Gastrocnemius medialis (tissue), 4 donors: ENCODE data around the gene NCAPG2.

ENCODE experiments used
- CTCF ChIP-seq, 5 experiments: fragments of 450-650 bp in 3 of 5; fragments of 200-600 bp in 2 of 5; sonication (generic) in 2 of 5; IDR thresholded peaks in 4 of 5; conservative IDR thresholded peaks in 1 of 5; 1 replicate in 4 of 5; 2 replicates in 1 of 5; pipeline ENCODE4 v1.5.1; 2016 to 2019; ENCODE audit warnings: antibody characterized with exemption in 5 of 5, mild to moderate bottlenecking in 3 of 5, moderate library complexity in 3 of 5
- POLR2A ChIP-seq, 2 donors: fragments of 450-650 bp; IDR thresholded peaks; one replicate each; pipeline ENCODE4 v1.6.1; 2017; ENCODE audit warnings: antibody characterized with exemption in 2 of 2, mild to moderate bottlenecking in 2 of 2, moderate library complexity in 2 of 2

DNA sequence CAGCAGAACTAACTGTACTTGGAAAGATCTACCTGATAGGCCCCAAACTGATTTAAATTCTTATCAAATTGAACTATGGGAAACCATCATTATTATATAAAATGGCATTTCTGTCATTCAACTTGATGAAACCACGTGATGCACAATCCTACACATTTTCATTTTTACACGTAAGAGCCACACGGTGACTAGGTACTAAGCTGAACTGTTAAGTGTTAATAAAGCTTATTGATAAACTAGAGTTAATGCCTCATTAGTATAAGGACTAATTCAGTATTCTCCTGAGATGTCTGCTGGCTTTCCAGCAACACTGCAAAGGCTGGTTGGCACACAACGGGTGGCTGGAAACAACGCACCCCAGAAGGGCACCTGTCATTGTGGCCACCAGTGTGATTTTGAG lies 4.6 kb downstream of the NCAPG2 start:
- no peak for TF ChIP-seq CTCF (IDR thresholded peaks at IDR 0.05 in 4 of 5, conservative IDR thresholded peaks at IDR 0.05 in 1 of 5)
- no peak for TF ChIP-seq POLR2A (IDR thresholded peaks at IDR 0.05)
